Effector memory CD4-positive, alpha-beta T cell (primary cell): ENCODE results near the gene OCSTAMP.

Experiments used
- DNase-seq, 3 donors: peaks; one replicate each; pipeline ENCODE4 v3.0.0-alpha.2; 2020
- H3K27ac ChIP-seq: 2 replicates; pipeline ENCODE4 v1.7.0; 2013; ENCODE audit warnings: mild to moderate bottlenecking, low read length, moderate library complexity; ENCODE audit not compliant: insufficient read depth, poor library complexity, severe bottlenecking
- H3K27me3 ChIP-seq: replicated peaks from 2 replicates; pipeline ENCODE4 v1.7.0; 2013; ENCODE audit warnings: mild to moderate bottlenecking, low read length; ENCODE audit not compliant: insufficient read depth, control insufficient read depth, poor library complexity, severe bottlenecking
- H3K36me3 ChIP-seq: 2 replicates; pipeline ENCODE4 v1.7.0; 2013; ENCODE audit warnings: mild to moderate bottlenecking, low read length, moderate library complexity; ENCODE audit not compliant: control insufficient read depth, insufficient read depth
- H3K4me1 ChIP-seq: 2 replicates; pipeline ENCODE4 v1.7.0; 2013; ENCODE audit warnings: low read length, mild to moderate bottlenecking; ENCODE audit not compliant: control insufficient read depth, insufficient read depth, poor library complexity, severe bottlenecking
- H3K4me3 ChIP-seq: 2 replicates; pipeline ENCODE4 v1.7.0; 2013; ENCODE audit warnings: low read length, low read depth, mild to moderate bottlenecking; ENCODE audit not compliant: insufficient read depth, poor library complexity, severe bottlenecking
- H3K9me3 ChIP-seq: 2 replicates; pipeline ENCODE4 v1.7.0; 2013; ENCODE audit warnings: mild to moderate bottlenecking, low read length, moderate library complexity; ENCODE audit not compliant: control insufficient read depth

Gene OCSTAMP

GRCh38 chr20:46573788-46574584 is 23.5 kb upstream of the OCSTAMP start:
- DNase-seq, result no peak
- Histone ChIP-seq H3K36me3 (no peaks in the 10 kb centered on the region), H3K9me3 (no peaks in the 10 kb centered on the region), H3K27ac (no peak overlapping the region), H3K4me3 (no peak overlapping the region), H3K27me3 (no peaks in the 10 kb centered on the region), H3K4me1 (no peaks in the 10 kb centered on the region)

DNA sequence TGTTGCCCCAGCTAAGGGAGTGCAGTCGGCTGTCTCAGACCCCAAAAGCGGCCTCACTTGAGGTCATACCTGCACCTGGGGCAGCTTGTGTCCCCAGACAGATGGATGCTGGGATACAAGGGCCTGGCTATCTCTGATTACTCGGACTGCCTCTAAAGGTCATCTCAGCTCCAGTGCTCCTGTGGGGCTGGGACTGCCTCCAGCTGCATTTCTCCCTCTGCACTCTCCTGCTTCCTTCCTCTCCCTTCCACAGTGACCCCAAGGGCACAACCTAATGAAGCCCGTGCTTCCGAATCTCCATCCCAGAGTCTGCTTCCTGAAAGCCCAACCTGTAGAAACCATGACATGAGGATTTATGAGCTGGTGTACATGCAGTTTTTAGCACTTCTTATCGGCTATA is 22.8 kb upstream of the OCSTAMP start:
- H3K9me3 ChIP-seq, result no peaks in the 10 kb centered on the region
- no peaks in the 10 kb centered on the region for H3K27me3 ChIP-seq
- DNase-seq, result no peak
- no peak overlapping the region for H3K27ac ChIP-seq
- H3K4me1 ChIP-seq, result no peaks in the 10 kb centered on the region
- H3K4me3 ChIP-seq, result no peak overlapping the region
- H3K36me3 ChIP-seq, result no peaks in the 10 kb centered on the region

DNA sequence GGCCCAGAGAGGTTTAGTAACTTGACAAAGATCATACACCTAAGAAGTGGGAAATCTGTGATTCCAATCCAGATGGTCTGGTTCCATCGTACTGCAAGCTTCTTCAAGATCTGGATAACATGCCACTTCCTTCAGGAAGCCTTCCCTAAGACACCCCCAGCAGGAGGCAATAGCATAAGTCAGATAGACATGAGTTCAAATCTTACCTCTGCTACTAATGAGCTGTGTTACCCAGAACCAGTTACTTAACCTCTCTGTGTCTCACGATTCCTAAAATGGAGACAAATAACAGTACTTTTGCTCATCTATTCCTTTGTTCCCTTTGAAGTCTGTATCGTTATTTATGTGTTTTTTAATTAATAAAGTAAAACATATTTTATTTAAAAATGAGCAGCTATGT is 22.3 kb upstream of the OCSTAMP start:
- H3K9me3 ChIP-seq, result no peaks in the 10 kb centered on the region
- no peaks in the 10 kb centered on the region for H3K27me3 ChIP-seq
- no peaks in the 10 kb centered on the region for H3K36me3 ChIP-seq
- DNase-seq, result no peak
- H3K4me1 ChIP-seq, result no peaks in the 10 kb centered on the region
- no peak overlapping the region for H3K4me3 ChIP-seq
- H3K27ac ChIP-seq, result no peak overlapping the region

- H3K9me3 ChIP-seq, result no peaks in the 10 kb centered on the region
- H3K4me1 ChIP-seq, result no peaks in the 10 kb centered on the region
- DNase-seq, result no peak
- no peak overlapping the region for H3K4me3 ChIP-seq
- H3K27ac ChIP-seq, result no peak overlapping the region
- no peaks in the 10 kb centered on the region for H3K27me3 ChIP-seq
- H3K36me3 ChIP-seq, result no peaks in the 10 kb centered on the region
Measured at GRCh38 chr20:46572153-46572552, 21.7 kb upstream of the OCSTAMP start.

- no peaks in the 10 kb centered on the region for H3K9me3 ChIP-seq
- H3K4me1 ChIP-seq, result no peaks in the 10 kb centered on the region
- no peak overlapping the region for H3K27ac ChIP-seq
- DNase-seq, result no peak
- H3K36me3 ChIP-seq, result no peaks in the 10 kb centered on the region
- no peak overlapping the region for H3K4me3 ChIP-seq
- peaks cover 1% of the 10 kb centered on the region for H3K27me3 ChIP-seq
Measured at GRCh38 chr20:46571418-46571817, 21.0 kb upstream of the OCSTAMP start.

GRCh38 chr20:46570956-46571355 is 20.5 kb upstream of the OCSTAMP start:
- Histone ChIP-seq H3K4me3 (no peak overlapping the region), H3K36me3 (no peaks in the 10 kb centered on the region), H3K4me1 (no peaks in the 10 kb centered on the region), H3K27ac (no peak overlapping the region), H3K27me3 (peaks cover 5% of the 10 kb centered on the region), H3K9me3 (no peaks in the 10 kb centered on the region)
- DNase-seq, result no peak

DNA sequence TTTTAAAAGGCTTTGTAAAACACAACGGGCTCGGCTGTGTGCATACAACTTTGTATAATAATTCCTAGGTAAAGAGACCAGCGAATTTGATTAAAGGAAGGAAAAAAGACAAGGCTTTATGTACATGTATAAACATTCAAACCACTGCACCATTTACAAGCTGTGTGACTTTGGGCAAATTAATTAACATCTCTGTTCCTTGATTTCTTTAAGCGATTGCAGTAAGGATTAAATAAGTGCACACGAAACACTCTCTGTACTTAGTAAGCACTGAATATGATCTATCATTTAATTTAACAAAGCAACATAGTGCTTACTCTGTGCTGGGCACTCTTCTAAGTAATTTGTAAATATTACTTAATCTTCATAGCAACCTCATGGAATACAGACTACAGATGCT is 19.5 kb upstream of the OCSTAMP start:
- no peaks in the 10 kb centered on the region for H3K9me3 ChIP-seq
- DNase-seq, result no peak
- no peaks in the 10 kb centered on the region for H3K4me1 ChIP-seq
- no peak overlapping the region for H3K27ac ChIP-seq
- H3K36me3 ChIP-seq, result no peaks in the 10 kb centered on the region
- no peak overlapping the region for H3K4me3 ChIP-seq
- peaks cover 5% of the 10 kb centered on the region for H3K27me3 ChIP-seq

GRCh38 chr20:46568570-46569129 is 18.2 kb upstream of the OCSTAMP start:
- H3K4me1 ChIP-seq, result no peaks in the 10 kb centered on the region
- no peaks in the 10 kb centered on the region for H3K36me3 ChIP-seq
- no peaks in the 10 kb centered on the region for H3K9me3 ChIP-seq
- peaks cover 5% of the 10 kb centered on the region for H3K27me3 ChIP-seq
- H3K27ac ChIP-seq, result no peak overlapping the region
- H3K4me3 ChIP-seq, result no peak overlapping the region
- DNase-seq, result no peak

DNA sequence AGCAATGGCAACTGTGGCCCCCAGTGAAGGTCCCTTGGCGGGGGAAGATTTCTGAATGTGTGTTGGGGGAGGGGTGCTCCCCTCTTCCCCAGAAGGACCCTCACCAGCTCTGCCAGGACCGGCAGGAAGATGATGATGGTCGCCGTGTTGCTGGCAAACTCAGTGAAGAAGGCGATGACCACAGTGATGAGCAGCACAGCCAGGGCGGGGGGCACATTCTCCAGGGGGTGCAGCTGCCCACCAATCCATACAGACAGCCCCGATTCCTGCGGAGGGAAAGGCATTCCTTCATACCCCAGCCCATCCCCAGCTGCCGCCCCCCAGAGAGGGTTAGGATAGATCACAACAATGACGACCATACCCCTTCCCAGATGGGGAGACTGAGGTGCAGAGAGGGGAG is 15.7 kb upstream of the OCSTAMP start:
- no peak for DNase-seq
- Histone ChIP-seq H3K4me1 (peaks cover 7% of the 10 kb centered on the region), H3K4me3 (no peak overlapping the region), H3K9me3 (no peaks in the 10 kb centered on the region), H3K36me3 (no peaks in the 10 kb centered on the region), H3K27ac (no peak overlapping the region), H3K27me3 (peaks cover 5% of the 10 kb centered on the region)

GRCh38 chr20:46564241-46564957 is 13.9 kb upstream of the OCSTAMP start:
- Histone ChIP-seq H3K4me1 (peaks cover 7% of the 10 kb centered on the region), H3K27ac (no peak overlapping the region), H3K36me3 (no peaks in the 10 kb centered on the region), H3K9me3 (no peaks in the 10 kb centered on the region), H3K27me3 (peaks cover 5% of the 10 kb centered on the region), H3K4me3 (no peak overlapping the region)
- no peak for DNase-seq
